GOT3 (cell line): ENCODE measurements around the gene MRPL49.

Source experiments
- DNase-seq: peaks from one replicate; lab custom pipeline; 2025; ENCODE audit warnings: mixed read lengths; lab: John Stamatoyannopoulos, UW

The MRPL49 gene

DNA sequence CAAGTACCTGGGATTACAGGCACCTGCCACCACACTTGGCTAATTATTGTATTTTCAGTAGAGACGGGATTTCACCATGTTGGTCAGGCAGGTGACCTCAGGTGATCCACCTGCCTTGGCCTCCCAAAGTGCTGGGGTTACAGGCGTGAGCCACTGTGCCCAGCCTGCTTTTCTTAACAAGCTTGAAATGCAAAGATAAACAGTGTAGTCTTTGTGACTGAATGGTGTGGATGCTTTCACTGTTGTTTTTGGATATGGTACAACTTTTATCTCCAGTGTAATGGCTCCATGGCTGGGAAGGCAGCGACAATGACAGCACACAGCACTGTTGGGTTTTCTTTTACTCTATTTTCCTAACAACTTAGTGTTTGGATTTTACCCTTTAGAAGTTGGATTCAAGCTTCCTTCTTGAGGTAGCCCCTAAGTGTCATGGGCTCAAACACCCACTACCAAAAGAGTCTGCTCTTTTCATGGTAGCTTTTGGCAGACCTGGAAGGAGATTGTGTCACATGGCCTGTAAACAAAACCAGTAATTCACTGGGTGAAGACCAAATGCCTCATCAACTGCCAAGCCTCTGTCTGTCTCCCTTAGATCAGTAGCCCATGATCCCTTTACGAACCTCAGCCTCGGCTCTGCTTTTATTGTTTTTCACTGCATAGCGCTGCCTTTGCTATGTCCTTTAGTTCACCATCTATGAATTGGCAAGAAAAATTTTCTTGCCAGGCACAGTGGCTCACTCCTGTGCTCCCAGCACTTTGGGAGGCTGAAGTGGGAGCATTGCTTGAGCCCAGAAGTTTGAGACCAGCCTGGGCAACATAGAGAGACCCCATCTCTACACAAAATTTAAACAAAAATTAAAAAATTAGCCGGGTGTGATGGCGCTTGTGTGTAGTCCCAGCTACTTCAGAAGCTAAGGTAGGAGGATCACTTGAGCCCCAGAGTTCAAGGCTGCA, 19.7 kb upstream of the MRPL49 start:
- DNase-seq, result no peak

DNA sequence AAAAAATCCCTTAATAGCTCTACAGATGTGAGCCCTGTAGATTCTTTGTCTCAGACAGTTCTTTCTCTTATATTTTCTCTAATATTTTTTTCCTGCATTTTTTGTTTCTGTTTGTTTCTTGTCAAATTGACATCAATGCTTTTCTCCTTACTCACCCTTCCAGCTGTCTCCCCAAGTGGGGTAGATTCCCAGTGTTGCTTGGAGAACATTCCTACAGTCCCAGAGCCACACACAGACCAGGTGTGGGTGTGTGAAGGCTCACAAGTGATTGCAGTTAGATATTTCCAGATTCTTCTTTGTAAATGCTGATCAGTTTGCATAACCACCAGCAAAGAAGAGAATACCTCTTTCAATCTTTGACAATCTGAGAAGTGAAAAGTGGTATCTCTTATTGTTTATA, 18.6 kb upstream of the MRPL49 start:
- DNase-seq, result no peak

DNA sequence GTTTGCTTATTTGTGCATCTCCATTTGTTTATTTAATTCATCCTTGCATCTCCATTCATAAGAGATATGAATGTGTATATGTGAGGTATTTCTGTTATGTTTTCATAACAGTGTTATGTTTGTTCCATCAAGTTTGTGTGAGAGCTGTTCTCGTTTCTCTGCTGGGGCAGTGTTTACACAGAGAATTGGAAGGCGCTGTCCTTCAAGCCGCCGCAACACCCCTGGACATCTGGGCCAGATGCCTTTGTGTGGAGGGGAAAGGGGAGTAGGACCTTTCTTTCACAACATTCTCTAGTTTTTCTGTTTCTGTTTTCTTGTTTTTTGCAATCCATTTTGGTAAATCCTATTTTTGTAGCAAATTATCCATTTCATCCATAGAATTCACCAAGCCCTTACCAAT, 17.5 kb upstream of the MRPL49 start:
- no peak for DNase-seq

DNA sequence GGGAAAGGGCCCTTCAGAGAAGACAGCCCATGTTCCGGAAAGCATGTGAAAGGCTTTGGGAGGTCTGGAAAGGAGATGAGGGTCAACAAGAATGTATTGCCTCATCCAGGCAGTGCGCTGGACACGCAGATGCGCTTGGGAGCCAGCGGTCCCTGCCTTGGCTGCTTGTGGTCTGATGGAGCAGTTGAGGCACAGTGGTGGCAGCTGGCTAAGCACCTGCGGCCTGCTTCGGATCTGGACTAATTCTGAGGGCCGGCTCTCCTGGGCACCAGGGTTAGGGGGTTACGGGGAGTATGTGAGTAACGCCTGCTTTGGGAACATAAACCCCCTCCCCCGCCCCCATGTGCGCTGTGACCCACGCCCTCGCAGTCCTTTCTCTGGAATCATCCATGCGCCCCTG, 15.0 kb upstream of the MRPL49 start:
- DNase-seq, result no peak

DNA sequence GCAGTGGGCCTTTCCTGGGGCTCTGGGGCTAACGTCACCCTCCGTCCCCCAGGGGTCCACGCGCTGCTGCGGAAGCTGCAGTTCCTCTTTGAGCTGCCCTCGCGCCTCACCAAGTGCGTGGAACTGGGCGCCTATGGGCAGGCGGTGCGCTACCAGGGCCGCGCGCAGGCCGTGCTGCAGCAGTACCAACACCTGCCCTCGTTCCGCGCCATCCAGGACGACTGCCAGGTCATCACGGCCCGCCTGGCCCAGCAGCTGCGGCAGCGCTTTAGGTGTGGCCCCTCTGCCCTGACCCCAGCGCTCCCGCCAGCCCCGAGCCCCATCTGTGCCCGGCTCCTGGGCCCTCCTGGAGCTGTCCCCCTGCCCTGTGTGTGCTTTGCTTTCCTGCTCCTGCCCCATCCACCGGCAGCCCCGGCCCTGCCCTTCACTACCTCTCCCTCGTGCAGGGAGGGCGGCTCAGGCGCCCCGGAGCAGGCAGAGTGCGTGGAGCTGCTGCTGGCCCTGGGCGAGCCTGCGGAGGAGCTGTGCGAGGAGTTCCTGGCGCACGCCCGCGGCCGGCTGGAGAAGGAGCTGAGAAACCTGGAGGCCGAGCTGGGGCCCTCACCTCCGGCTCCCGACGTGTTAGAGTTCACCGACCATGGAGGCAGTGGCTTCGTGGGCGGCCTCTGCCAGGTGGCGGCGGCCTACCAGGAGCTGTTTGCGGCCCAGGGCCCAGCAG, 14.2 kb upstream of the MRPL49 start:
- DNase-seq, result no peak

DNA sequence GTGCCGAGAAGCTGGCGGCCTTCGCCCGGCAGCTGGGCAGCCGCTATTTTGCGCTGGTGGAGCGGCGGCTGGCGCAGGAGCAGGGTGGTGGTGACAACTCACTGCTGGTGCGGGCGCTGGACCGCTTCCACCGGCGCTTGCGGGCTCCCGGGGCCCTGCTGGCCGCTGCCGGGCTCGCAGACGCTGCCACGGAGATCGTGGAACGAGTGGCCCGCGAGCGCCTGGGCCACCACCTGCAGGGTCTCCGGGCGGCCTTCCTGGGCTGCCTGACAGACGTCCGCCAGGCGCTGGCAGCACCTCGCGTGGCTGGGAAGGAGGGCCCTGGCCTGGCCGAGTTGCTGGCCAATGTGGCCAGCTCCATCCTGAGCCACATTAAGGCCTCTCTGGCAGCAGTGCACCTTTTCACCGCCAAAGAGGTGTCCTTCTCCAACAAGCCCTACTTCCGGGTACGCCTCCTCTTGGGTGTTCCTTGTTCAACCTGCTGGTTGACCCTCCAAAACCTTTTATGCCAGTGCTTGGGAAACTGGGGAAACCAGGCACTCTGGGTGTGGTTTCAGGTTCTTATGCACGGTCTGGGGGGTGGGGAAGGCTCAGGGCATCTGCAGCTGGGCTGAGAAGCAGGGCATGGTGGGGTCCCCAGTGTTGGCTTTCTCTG, 13.5 kb upstream of the MRPL49 start:
- no peak for DNase-seq

DNA sequence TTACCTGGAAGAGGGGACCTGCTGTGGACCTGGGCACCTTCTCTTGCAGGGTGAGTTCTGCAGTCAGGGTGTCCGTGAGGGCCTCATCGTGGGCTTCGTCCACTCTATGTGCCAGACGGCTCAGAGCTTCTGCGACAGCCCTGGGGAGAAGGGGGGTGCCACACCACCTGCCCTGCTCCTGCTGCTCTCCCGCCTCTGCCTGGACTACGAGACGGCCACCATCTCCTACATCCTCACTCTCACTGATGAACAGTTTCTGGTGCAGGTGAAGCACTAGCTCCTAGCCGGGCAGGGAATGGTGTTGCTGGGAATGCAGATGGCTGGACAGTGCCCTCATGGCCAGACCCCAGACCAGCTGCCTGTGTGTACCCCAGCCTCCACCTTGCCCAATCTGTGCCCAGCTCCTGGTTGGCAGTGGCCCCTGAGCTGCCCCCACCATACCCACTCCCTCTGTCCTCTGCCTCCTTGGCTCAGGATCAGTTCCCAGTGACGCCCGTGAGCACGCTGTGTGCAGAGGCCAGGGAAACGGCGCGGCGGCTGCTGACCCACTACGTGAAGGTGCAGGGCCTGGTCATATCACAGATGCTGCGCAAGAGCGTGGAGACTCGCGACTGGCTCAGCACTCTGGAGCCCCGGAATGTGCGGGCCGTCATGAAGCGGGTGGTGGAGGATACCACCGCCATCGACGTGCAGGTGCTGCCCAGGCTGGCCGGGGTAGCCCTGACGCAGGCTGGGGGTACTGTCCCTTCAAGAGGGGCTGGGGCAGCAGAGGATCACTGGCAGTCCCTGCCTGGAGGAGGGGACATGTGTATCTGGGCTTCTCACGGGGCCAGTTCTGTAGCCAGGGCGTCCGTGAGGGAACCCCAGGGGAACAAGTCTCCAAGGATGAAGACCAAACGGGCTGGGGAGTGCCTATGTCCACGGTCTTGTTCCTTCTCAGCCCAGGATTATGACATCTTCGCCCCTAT, 12.6 kb upstream of the MRPL49 start:
- no peak for DNase-seq

DNA sequence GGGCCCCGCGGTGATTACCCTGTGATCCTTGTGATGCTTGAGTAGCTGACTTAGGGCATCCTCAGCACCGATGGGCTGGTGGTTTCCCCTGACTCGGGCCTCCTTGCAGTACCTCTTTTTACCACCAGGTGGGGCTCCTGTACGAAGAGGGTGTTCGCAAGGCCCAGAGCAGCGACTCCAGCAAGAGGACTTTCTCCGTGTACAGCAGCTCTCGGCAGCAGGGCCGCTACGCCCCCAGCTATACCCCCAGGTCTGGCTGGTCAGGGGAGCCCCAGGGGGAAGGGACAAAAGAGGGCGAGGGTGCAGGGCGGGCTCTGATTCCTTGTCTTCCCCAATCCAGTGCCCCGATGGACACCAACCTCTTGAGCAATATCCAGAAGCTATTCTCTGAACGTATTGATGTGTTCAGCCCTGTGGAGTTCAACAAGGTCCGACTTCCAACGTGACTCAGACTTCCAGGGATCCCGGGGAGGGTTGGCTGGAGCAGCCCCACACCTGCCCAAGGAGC, 11.7 kb upstream of the MRPL49 start:
- peak; percentile 32 for DNase-seq

DNA sequence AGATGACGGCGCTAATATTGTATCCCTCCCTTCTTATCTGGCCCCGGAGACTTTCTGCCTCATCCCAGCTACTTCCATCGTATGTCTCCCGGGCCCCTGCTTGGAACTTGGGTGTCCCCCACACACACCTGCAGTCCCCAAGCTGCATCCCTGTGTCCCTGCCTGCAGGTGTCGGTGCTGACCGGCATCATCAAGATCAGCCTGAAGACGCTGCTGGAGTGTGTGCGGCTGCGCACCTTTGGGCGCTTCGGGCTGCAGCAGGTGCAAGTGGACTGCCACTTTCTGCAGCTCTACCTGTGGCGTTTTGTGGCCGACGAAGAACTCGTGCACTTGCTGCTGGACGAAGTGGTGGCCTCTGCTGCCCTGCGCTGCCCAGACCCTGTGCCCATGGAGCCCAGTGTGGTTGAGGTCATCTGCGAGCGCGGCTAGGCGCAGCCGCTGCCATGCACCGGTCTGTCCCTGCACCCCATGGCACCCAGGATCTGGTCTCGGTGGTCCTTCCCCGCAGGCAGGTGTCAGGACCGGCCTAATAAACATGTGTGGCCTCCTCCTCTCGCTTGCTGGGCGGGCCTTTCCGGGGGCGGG, 10.9 kb upstream of the MRPL49 start:
- DNase-seq, result no peak

DNA sequence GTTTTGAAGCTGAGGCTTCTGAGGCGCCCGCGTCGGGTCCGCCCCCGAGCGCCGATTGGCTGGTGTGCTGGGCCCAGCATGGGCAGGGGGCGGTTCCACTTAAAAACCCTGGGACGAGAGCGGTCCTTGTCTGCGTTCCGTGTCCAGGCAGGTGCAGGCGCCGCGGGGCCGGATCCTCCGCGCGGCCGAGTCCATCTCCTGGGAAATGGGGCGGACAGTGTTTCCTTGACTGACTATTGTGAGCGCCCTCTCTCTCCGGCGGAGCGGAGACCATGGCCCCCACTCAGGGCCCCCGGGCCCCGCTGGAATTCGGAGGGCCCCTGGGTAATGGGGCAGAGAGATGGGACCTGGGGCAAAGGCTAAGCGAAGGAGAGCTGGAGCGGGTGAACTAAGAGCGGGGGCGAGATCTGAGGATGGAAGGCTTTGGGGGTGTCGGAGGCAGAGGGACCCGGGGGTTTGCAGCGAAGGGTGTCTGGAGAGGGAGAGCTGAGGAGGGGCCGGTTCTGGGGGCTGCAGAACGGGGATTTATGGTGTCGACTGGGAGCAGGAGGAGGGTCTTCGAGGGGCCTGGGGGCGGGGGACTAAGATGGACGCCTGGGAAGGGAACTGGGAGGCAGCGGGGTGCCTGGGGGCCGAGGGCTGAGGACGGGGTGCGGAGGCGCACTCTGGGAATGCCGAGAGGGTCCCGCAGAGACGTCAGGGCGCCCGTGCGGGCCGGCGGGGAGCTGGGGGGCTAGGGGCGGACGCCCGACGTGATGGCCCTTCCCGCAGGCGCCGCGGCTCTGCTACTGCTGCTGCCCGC, 10.2 kb upstream of the MRPL49 start, which contains the start of gene TM7SF2:
Gene TM7SF2, plus strand, starts transcription at position 129 of the 802 bp plus-strand sequence. Its CDS starts 144 bp downstream, at position 273.
- DNase-seq, result peak; percentile 22

DNA sequence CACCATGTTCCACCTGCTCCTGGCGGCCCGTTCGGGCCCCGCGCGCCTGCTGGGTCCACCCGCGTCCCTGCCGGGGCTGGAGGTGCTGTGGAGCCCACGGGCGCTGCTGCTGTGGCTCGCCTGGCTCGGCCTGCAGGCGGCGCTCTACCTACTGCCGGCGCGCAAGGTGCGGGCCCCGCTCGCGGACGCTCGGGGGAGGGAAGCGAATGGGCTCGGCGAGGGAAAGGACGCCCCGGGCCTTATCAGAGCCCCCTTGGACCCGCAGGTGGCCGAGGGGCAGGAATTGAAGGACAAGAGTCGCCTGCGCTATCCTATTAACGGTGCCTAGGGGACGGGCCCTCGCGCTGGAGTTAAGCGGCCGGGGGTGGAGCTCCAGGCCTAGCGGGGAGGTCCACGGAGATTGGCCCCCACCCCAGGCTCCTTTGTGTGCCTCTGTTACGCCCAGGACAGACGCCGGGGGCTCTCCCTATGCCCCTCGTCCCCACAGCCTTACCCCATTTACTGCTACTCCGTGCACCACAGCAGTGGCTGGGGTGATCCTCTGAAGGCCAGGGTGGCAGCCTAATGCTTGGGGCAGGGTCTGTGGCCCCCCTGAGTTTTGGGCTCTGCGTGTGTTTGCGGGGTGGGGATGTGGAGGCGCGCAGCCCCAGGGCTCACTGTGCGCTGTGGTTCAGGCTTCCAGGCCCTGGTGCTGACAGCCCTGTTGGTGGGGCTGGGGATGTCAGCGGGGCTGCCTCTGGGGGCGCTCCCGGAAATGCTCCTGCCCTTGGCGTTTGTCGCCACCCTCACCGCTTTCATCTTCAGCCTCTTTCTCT, 9.4 kb upstream of the MRPL49 start:
- no peak for DNase-seq

DNA sequence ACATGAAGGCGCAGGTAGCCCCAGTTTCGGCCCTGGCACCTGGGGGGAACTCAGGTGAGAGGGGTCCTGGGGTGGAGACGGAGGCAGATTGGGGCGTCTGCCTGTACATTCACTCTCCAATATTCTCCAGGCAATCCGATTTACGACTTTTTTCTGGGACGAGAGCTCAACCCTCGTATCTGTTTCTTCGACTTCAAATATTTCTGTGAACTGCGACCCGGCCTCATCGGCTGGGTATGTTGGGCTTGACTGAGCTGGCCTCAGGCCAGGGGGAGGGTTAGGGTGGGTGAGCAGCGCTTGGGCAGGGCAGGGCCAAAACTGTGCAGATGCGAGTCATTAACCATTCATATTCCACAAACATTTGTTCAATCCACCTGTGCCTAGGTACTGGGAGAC, 8.8 kb upstream of the MRPL49 start:
- DNase-seq, result no peak

DNA sequence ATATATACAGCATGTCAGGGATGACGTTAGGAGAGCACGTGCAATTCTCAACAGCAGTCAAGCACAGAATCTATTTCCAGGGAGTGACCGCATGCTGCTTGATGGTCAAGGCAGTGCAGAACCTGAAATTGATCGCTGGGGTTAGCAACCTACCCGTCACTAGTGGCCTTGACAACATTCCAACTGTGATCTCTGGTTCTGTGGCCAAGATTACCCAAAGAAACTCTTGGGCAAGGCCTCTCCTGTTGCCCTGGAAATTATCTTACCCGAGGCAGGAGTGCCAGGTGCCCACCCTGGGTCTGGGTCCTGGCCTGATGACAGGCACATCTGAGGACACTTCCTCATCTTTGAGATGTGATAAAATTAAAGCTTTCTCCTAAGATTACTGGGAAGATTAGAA, 8.3 kb upstream of the MRPL49 start:
- no peak for DNase-seq

DNA sequence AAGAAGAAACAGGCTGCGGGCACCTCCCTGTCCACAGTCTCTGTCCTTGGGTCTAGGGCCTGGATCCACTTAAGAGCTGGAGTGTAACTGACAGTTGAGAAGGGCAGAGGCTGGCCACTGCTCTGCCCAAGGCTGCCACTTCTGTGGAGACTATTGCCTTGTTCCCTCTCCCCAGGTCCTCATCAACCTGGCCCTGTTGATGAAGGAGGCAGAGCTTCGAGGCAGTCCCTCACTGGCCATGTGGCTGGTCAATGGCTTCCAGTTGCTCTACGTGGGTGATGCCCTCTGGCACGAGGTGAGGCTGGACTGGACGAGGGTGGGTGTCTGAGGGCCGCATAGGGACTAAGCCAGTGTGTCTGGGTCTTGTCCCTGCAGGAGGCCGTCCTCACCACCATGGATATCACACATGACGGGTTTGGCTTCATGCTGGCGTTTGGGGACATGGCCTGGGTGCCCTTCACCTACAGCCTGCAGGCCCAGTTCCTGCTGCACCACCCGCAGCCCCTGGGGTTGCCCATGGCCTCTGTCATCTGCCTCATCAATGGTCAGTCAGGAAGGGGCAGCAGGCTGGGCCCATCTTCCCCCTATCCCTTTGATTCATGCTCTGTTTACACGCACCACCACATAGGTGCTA, 7.5 kb upstream of the MRPL49 start:
- no peak for DNase-seq

DNA sequence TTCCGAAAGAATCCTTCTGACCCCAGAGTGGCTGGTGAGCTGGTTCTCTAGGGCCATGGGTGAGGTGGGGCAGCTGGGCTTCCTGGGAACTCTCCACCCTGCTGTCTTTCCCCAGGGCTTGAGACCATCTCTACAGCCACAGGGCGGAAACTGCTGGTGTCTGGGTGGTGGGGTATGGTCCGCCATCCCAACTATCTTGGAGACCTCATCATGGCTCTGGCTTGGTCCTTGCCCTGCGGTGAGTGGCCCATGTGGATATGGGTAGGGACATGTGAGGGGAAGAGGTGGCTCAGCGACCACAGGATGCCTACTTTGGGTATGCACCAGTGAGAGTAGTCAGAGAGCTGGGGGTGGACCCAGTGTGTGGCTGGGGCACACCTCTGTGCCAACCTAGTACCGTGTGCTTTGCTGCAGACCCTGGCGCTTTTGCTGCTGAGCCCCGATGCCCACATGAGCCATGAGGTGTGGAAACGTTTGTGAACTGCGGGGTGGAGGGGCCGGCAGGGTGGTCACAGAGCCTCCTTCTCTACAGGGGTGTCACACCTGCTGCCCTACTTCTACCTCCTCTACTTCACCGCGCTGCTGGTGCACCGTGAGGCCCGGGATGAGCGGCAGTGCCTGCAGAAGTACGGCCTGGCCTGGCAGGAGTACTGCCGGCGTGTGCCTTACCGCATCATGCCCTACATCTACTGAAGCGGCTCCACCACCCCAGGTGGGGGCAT, 6.6 kb upstream of the MRPL49 start:
- no peak for DNase-seq

DNA sequence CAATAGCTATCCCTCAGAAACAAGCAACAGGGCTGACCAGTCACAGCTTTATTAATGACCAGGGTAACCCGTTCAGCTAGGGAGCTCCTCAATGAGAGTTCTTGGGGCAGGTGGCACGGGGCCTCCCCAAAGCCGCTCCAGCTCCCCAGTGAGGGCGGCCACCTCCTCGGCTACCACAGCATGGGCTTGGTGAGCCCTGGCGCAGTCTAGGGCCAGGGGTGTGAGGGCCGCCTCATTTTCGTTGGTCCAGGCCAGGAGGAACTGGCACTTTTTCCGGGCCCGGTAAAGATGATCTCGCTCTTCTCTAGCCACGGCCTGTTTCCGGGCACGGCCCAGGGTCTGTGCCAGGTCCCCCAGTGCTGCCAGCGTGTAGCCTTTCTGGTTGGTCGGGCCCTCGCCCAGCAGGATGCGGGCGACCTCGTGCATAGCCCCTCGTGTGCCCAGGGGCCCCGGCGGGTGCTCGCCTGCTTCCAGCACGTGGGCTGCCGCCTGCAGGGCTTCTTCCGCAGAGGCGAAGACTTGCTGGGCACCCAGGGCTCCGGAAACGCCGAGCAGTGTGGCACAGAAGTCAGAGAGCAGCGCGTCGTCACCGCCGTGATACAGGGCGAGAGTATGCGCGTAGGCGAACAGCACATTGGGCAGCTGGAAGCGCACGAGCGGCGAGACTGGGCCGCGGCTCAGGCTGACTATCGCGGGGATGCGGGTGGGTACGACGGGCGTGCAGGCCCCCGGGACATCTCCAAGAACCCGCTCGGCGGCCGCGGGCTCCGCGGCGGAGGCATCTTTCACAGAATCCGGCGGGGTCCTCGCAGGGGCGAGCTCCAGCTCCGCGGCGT, 5.5 kb upstream of the MRPL49 start:
- DNase-seq, result peak; percentile 12
